Endothelial cell of umbilical vein (primary cell): ENCODE data around the gene ARSB. TPM values are rescaled to one million over a fixed set of nuclear protein-coding genes. Genes with fewer than 3 reads are reported as not detected.

Experiments
- BruUV-seq: library from RNA; stranded (reverse); fragments of 400-500 nt; replicated peaks from 2 replicates; lab custom pipeline; 2021; lab: Mats Ljungman, UMichigan
- CTCF ChIA-PET: fragments of 300-600, 350-600 bp; sonication (Branson Sonifier 250); formaldehyde crosslinking; loops from one replicate; lab custom pipeline; 2021; ENCODE audit warnings: antibody characterized with exemption, inconsistent platforms; lab: Charles Lee
- POLR2A ChIA-PET: fragments of 300-600, 350-600 bp; sonication (Branson Sonifier 250); formaldehyde crosslinking; loops from one replicate; lab custom pipeline; 2021; ENCODE audit warnings: antibody characterized with exemption, inconsistent platforms; lab: Charles Lee
- DNase-seq: peaks from one replicate; pipeline ENCODE4 v3.0.0-alpha.2; 2011; ENCODE audit warnings: low read depth, low spot score
- FAIRE-seq: peaks from 2 replicates; lab custom pipeline; 2011; peaks lifted over from hg19 to GRCh38; lab: Jason Lieb, UNC
- H2AFZ ChIP-seq: 2 replicates; pipeline ENCODE4 v1.6.0; 2012; ENCODE audit warnings: low read depth, low read length, control low read depth, inconsistent platforms
- H3K27ac ChIP-seq: 2 replicates; pipeline ENCODE4 v1.5.1; 2011; ENCODE audit warnings: low read depth, mild to moderate bottlenecking, control low read depth, low read length, moderate library complexity; ENCODE audit not compliant: insufficient read depth
- H3K27me3 ChIP-seq, 2 experiments: 2 replicates each; pipeline versions ENCODE4 v1.6.0 to v1.6.1; 2011; ENCODE audit warnings: low read length in 2 of 2, mixed read lengths in 1 of 2; ENCODE audit not compliant: control insufficient read depth in 2 of 2, insufficient read depth in 2 of 2
- H3K36me3 ChIP-seq, 2 experiments: 2 replicates in 1 of 2; 3 replicates in 1 of 2; pipeline ENCODE4 v1.5.1; 2011; ENCODE audit warnings: low read length in 2 of 2, mild to moderate bottlenecking in 1 of 2, moderate library complexity in 1 of 2; ENCODE audit not compliant: control insufficient read depth in 2 of 2, insufficient read depth in 2 of 2; ENCODE audit errors: extremely low read depth in 1 of 2
- H3K4me1 ChIP-seq: 3 replicates; pipeline ENCODE4 v1.5.1; 2011; ENCODE audit warnings: mild to moderate bottlenecking, low read length; ENCODE audit not compliant: control insufficient read depth, insufficient read depth; ENCODE audit errors: extremely low read depth
- H3K4me2 ChIP-seq: 2 replicates; pipeline ENCODE4 v1.6.1; 2011; ENCODE audit warnings: low read length, control low read depth, mixed read lengths; ENCODE audit not compliant: insufficient read depth
- H3K4me3 ChIP-seq, 3 experiments: fragments of 200-600 bp in 1 of 3; sonication (generic), shearing (Covaris generic) in 1 of 3; replicated peaks in 1 of 3; 2 replicates each; pipeline ENCODE4 v1.5.1; 2011 to 2016; ENCODE audit warnings: control low read depth in 3 of 3, low read length in 3 of 3, mild to moderate bottlenecking in 2 of 3, inconsistent platforms in 1 of 3, low read depth in 1 of 3, moderate library complexity in 1 of 3; ENCODE audit not compliant: insufficient read depth in 1 of 3
- H3K79me2 ChIP-seq: 2 replicates; pipeline ENCODE4 v1.6.0; 2012; ENCODE audit warnings: low read length, inconsistent platforms; ENCODE audit not compliant: control insufficient read depth, insufficient read depth
- H3K9ac ChIP-seq: replicated peaks from 2 replicates; pipeline ENCODE3; 2011; ENCODE audit warnings: low read length, control low read depth; ENCODE audit not compliant: insufficient read depth; ENCODE audit errors: extremely low read depth
- H3K9me1 ChIP-seq: replicated peaks from 3 replicates; pipeline ENCODE4 v1.6.0; 2011; ENCODE audit warnings: mild to moderate bottlenecking, low read length; ENCODE audit not compliant: control insufficient read depth, insufficient read depth; ENCODE audit errors: extremely low read depth
- H3K9me3 ChIP-seq: replicated peaks from 2 replicates; pipeline ENCODE4 v1.5.1; 2012; ENCODE audit warnings: low read length, inconsistent platforms; ENCODE audit not compliant: control insufficient read depth, insufficient read depth
- H4K20me1 ChIP-seq: replicated peaks from 2 replicates; pipeline ENCODE3; 2011; ENCODE audit warnings: mild to moderate bottlenecking, low read length; ENCODE audit not compliant: control insufficient read depth, insufficient read depth; ENCODE audit errors: extremely low read depth
- EZH2 ChIP-seq: IDR thresholded peaks from 2 replicates; pipeline ENCODE4 v1.6.1; 2012; ENCODE audit warnings: borderline replicate concordance, low read depth, mild to moderate bottlenecking, moderate library complexity, low read length, inconsistent platforms; ENCODE audit not compliant: severe bottlenecking
- FOS ChIP-seq: IDR thresholded peaks from 2 replicates; pipeline ENCODE4 v1.6.1; 2011; ENCODE audit warnings: mild to moderate bottlenecking, low read length, moderate library complexity, borderline replicate concordance; ENCODE audit not compliant: insufficient read depth
- GATA2 ChIP-seq: IDR thresholded peaks from 2 replicates; pipeline ENCODE4 v1.7.0; 2011; ENCODE audit warnings: low read depth, mild to moderate bottlenecking, moderate library complexity, mixed read lengths, low read length; ENCODE audit not compliant: insufficient read length, insufficient read depth
- JUN ChIP-seq: IDR thresholded peaks from 2 replicates; pipeline ENCODE4 v1.6.1; 2011; ENCODE audit warnings: borderline replicate concordance, low read depth; ENCODE audit not compliant: insufficient read length, insufficient read depth
- MYC ChIP-seq: IDR thresholded peaks from one replicate; pipeline ENCODE4 v1.6.1; 2011; ENCODE audit warnings: mild to moderate bottlenecking, low read depth, low read length
- POLR2A ChIP-seq: IDR thresholded peaks from 2 replicates; pipeline ENCODE4 v1.6.1; 2012; ENCODE audit warnings: low read depth, mild to moderate bottlenecking, control low read depth, low read length
- POLR2AphosphoS5 ChIP-seq: IDR thresholded peaks from 2 replicates; pipeline ENCODE4 v1.6.1; 2012; ENCODE audit warnings: low read depth, mild to moderate bottlenecking, control low read depth, low read length, moderate library complexity; ENCODE audit not compliant: insufficient read depth
- dilution Hi-C: fragments of 300-500 bp; cut with MboI; formaldehyde crosslinking; loops from one replicate; pipeline ENCODE4 v1.15.0; 2019; ENCODE audit warnings: low sequenced_read_pairs; ENCODE audit not compliant: extremely low pct_ligation_motif_present
- intact Hi-C: fragments of 100-400 bp; cut with micrococcal nuclease; formaldehyde crosslinking; loops from one replicate; pipeline ENCODE4 v1.10.0; 2022
- polyA plus RNA-seq, 4 experiments: library from polyadenylated mRNA; depleted of rRNA in 3 of 4; stranded (reverse) in 3 of 4; unstranded in 1 of 4; fragments of >200 nt; gene quantifications; 2 replicates each; pipeline versions ENCODE4 v1.2.1 to v1.2.3, GENCODE V29; 2011 to 2012; ENCODE audit warnings: missing spikeins in 1 of 4
- total RNA-seq: library from RNA; stranded (reverse); gene quantifications from 2 replicates; pipeline ENCODE4 v1.2.3, GENCODE V29; 2021
- TF ChIP-seq, protein P1 (sequence below): IDR thresholded peaks from 2 replicates; pipeline ENCODE4 v1.6.1; 2011; ENCODE audit not compliant: insufficient read depth, insufficient read length
- TF ChIP-seq, protein P2 (sequence below), 2 donors: IDR thresholded peaks; 1 replicate in 1 of 2; 2 replicates in 1 of 2; pipeline ENCODE4 v1.5.1; 2011; ENCODE audit warnings: low read length in 2 of 2, mild to moderate bottlenecking in 2 of 2, moderate library complexity in 2 of 2, control low read depth in 1 of 2, inconsistent platforms in 1 of 2, low read depth in 1 of 2; ENCODE audit not compliant: insufficient read depth in 1 of 2; ENCODE audit errors: extremely low read depth in 1 of 2

ARSB gene
- total and polyA plus RNA-seq, 2 donors (not counting 3 experiments of a cell fraction or from before 2014, with no cell fraction given): 17.2 to 25.8 TPM

GRCh38 chr5:79002374-79002773 lies 17.3 kb upstream of the ARSB start:
- Histone ChIP-seq H3K9ac (no peak overlapping the region), H2AFZ (no peak overlapping the region), H3K27ac (no peak overlapping the region), H3K9me3 (no peaks in the 10 kb centered on the region), H3K9me1 (no peaks in the 10 kb centered on the region), H4K20me1 (no peaks in the 10 kb centered on the region), H3K79me2 (no peaks in the 10 kb centered on the region), H3K36me3 (no peaks in the 10 kb centered on the region), H3K4me1 (no peaks in the 10 kb centered on the region), H3K4me2 (no peak overlapping the region), H3K27me3 (peaks cover 19 to 23% of the 10 kb centered on the region in 2 experiments), H3K4me3 (no peak overlapping the region)
- no TSS peak for BruUV-seq
- POLR2A ChIA-PET: no interaction called here
- CTCF ChIA-PET: no interaction called here
- dilution Hi-C loops (no loop called here), intact Hi-C loops (no loop called here)
- DNase-seq: no peak
- no peak for TF ChIP-seq MYC
- no peak for TF ChIP-seq POLR2AphosphoS5
- no peak for TF ChIP-seq GATA2
- TF ChIP-seq, protein P1, sequence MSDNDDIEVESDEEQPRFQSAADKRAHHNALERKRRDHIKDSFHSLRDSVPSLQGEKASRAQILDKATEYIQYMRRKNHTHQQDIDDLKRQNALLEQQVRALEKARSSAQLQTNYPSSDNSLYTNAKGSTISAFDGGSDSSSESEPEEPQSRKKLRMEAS: no peak
- TF ChIP-seq POLR2A: no peak
- no peak for TF ChIP-seq EZH2
- no peak for TF ChIP-seq FOS
- no peak for TF ChIP-seq JUN
- TF ChIP-seq, protein P2, sequence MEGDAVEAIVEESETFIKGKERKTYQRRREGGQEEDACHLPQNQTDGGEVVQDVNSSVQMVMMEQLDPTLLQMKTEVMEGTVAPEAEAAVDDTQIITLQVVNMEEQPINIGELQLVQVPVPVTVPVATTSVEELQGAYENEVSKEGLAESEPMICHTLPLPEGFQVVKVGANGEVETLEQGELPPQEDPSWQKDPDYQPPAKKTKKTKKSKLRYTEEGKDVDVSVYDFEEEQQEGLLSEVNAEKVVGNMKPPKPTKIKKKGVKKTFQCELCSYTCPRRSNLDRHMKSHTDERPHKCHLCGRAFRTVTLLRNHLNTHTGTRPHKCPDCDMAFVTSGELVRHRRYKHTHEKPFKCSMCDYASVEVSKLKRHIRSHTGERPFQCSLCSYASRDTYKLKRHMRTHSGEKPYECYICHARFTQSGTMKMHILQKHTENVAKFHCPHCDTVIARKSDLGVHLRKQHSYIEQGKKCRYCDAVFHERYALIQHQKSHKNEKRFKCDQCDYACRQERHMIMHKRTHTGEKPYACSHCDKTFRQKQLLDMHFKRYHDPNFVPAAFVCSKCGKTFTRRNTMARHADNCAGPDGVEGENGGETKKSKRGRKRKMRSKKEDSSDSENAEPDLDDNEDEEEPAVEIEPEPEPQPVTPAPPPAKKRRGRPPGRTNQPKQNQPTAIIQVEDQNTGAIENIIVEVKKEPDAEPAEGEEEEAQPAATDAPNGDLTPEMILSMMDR (IDR thresholded peaks at IDR 0.05; ENCODE audit: extremely low read depth in 1 of 2, insufficient read depth in 1 of 2, low read depth in 1 of 2, low read length in 2 of 2): no peak
- FAIRE-seq: no peak
